Stimulated activated CD4-positive, alpha-beta T cell treated with anti-CD3 and anti-CD28 coated beads, Interleukin-1b, Interleukin-23, amount 100 ng/mL, for 24 hours (primary cell): ENCODE data around the gene ACTMAP.
"Not testable (repeated sequence)": the region's sequence is repeated elsewhere in the genome, so short reads cannot be mapped to it uniquely, and the experiment has no call there.

ENCODE experiments used
- DNase-seq, 4 experiments: peaks; one replicate each; pipeline ENCODE4 v3.0.0-alpha.2; 2020; ENCODE audit warnings: low read depth in 4 of 4, low spot score in 1 of 4

ACTMAP gene, protein sequence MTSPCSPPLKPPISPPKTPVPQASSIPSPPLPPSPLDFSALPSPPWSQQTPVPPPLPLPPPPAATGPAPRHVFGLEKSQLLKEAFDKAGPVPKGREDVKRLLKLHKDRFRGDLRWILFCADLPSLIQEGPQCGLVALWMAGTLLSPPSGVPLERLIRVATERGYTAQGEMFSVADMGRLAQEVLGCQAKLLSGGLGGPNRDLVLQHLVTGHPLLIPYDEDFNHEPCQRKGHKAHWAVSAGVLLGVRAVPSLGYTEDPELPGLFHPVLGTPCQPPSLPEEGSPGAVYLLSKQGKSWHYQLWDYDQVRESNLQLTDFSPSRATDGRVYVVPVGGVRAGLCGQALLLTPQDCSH

DNA sequence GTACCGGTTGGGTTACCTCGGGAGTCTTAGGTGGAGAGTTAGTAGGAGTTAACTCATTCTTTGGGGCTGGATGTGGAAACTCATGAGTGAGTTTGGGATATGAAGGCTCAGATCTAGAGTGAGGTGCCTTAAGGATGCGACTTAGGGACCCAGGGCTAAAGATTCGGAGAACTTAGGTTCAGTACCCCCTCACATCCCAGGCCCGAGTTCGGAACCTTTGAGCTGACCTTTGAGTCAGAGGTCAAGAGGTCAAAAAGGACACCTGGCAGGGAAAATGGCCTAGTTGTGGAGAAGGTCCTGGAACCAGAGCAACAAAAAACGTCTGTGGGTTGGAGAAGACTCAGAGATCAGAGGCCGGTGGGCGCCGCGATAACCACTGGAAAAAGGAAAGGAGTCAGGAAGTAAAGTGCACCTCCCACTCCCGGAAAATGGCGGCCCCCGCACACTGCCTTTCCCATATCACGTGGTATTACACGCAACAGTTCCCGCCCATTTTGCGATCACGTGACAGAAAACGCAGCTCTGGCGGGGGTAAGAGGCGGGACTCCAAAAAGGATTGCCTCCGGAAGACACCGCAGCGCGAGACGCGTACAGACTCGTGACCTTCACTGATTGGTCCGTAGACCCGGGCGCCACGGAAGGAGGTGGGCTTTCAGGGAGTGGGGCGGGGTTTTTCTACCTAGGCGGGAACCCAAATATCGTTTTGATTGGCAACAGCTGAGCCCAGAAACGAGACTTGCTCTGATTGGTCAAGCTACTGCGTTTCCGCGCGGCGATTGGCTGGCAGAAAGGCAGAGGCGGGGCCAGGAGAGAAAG is at the start of gene ACTMAP:
Gene ACTMAP (minus strand): TSS at position 420 of the 816 bp plus-strand sequence. CDS start 674 bp downstream, outside the sequence.
- peak; percentile 95 to 99 (median 98) for DNase-seq

DNA sequence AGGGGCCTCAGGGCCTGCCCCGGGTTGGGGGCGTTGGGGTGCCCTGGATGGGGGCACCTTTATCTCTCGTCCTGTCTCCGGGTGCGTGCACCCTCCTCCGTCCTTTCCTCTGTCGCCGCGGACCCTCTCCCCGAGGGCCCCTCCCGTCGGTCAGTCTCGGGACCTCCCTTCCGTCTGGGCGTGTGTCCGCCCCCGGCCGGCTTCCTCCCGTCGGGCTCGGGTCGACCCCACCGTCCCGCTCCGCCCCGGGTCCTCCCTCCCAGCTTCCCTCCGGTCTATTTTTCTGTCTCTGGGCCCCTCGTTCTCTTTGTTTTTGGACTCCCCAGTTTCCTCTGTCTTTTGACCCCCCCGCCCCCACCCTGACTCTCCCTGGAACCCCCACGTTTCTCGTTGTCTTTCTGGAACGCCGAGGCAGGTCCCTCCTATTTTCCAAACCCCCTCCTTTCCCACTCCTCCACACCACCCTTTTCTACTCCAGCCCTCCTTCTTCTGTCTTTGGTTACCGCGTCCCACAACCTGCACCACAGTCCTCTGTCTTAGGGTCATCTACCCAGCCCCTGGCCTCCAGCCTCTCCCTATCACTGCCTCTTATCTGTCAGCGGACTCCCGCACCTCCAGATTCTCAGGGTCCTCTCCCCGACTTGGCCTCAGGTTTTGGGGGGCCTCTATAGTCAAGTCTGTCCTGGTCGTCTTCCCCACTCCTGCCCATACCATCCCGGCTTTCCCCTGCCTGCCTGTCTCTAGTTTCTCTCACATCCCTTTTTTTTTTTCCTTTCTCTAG is 49.5 kb upstream of the ACTMAP start:
- no peak for DNase-seq

DNA sequence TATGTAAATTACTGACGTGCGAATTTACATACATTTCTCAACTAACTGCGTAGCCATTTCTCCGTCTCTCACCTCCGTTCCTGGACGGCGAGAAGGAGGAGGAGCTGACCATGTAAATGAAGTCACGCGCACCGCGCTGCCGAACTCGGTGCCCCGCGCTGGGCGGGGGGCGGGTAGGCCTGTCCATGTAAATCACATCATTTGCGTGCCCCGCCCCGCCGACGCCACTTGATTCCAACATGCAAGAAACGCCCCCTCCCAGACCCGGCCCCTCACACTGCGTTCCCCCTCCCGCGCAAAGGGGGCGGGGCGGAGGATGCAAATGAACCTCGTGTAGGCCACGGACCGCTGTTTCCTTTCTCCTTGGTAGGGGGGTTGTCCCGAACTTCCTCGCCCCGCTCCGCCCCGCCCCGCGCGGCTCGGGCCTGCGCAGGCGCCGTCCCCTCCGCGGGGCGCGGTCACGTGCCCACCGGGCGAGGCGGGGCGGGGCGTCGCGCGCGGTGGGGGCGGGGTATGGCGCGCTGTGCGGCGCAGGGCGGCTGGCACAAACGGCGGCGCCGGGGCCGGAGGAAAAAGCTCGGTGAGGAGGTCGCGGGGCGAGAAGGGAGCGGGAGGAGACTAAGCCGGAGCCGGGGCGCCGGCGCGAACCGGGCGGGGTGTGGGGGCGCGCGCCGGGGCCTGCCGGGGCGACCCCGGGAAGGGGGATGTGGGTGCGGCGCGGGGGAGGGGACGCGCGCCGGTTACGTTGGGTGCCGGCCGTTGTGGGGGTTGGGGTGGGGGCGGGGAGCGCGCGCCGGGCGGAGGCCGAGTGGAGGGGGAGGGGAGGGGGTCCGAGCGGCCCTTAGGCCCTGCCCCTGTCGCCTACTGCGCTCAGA is 48.6 kb upstream of the ACTMAP start, which contains the start of gene EGLN2:
Gene EGLN2 (plus strand): TSS at position 509 of the 875 bp plus-strand sequence. CDS start 1,382 bp downstream, outside the sequence.
- peak; percentile 99 to 100 (median 100) for DNase-seq

DNA sequence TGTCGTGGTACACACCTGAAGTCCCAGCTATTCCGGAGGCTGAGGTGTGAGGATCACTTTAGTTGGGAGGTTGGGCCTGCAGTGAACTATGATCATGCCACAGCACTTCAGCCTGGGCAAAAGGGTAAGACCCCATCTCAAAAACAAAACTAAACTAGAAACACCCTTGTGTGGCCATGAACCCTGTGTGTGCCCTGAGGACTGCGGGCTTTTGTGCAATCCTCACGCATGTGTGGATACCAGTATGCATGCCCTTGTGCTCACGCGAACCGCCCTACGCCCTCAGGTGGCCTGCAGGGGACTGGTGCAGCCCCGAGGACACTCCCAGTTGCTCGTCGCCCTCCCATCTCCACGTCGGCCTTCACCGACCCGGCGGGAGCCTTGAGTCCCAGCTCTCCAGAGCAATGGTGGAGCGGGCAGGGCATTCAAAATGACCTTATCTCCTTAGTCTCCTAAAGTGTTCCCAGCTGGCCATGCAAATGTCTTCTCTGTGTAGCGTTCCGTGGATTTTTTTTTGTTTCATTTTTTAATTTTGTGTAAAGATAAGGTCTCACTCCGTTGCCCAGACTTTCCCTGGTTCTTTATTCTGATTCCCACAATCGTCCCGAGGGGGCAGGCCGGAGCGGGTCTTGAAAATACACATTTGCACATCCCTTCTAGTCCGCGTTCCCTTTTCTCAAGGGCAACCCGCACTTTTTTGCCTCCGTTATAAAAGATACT is 47.8 kb upstream of the ACTMAP start:
- DNase-seq: peak in 1 of 4 experiments; percentile 52

DNA sequence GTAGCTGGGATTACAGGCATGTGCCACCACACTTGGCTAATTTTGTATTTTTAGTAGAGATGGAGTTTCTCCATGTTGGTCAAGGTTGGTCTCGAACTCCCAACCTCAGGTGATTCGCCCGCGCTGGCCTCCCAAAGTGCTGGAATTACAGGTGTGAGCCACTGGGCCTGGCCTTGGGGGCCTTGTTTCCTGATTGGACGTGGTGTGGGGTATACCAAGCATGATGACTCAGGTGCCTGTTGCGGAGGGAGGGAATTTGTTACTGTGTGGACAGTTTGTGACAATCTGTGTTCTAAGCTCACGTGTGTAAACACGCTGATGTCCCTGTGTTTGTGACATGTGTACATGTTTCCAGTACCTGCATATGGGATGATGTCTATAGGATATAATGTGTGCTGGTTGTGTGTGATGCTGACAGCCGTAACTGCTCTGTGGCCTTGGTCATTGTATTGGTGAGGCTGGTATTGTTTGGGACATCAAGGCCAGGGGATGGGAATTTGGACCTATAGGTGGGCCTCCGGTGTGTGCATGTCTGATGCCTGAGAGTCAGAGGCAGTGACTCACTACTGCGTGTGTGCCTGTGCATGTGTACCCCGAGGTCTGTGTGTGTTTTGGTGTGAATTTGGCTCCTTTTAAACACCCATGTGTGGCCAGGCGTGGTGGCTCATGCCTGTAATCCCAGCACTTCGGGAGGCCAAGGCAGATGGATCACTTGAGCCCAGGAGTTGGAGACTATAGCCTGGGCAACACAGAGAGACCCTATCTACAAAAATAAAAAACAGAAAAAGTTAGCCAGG is 47.1 kb upstream of the ACTMAP start:
- no peak for DNase-seq

DNA sequence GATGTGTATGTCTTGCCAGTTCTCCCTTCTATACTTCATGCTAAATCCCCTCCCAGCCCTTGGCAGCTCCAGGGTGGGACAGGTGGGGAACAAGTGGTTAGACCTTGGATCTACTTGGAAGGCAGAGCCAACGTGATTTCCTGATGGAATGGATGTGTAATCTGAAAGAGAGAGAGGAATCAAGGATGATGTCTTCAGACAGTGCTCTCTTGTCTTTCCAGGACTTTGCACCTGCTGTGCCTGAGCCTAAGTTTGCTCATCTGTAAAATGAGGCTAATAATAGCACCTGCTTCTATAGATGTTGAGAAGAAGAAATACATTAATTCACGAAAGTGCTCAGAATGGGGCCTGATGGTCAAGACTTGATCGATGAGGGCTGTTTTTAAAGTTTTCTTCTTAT is 41.7 kb upstream of the ACTMAP start:
- no peak for DNase-seq

DNA sequence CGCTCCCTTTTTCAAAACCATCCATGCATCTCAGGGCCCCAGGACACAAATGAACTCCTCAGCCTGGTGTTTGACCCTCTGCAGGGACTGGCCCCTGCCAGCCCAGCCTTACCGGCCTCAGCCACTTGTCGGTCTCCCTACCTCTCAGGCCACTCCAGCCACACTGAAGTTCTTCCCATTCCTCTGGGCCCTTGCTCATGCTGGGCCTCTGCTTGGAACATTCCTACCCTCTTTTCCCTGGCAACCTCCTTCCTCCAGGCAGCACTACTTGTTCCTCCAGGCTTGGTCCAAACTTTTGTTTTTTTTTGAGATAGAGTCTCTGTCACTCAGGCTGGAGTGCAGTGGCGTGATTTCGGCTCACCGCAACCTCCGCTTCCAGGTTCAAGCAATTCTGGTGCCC is 41.1 kb upstream of the ACTMAP start:
- no peak for DNase-seq

DNA sequence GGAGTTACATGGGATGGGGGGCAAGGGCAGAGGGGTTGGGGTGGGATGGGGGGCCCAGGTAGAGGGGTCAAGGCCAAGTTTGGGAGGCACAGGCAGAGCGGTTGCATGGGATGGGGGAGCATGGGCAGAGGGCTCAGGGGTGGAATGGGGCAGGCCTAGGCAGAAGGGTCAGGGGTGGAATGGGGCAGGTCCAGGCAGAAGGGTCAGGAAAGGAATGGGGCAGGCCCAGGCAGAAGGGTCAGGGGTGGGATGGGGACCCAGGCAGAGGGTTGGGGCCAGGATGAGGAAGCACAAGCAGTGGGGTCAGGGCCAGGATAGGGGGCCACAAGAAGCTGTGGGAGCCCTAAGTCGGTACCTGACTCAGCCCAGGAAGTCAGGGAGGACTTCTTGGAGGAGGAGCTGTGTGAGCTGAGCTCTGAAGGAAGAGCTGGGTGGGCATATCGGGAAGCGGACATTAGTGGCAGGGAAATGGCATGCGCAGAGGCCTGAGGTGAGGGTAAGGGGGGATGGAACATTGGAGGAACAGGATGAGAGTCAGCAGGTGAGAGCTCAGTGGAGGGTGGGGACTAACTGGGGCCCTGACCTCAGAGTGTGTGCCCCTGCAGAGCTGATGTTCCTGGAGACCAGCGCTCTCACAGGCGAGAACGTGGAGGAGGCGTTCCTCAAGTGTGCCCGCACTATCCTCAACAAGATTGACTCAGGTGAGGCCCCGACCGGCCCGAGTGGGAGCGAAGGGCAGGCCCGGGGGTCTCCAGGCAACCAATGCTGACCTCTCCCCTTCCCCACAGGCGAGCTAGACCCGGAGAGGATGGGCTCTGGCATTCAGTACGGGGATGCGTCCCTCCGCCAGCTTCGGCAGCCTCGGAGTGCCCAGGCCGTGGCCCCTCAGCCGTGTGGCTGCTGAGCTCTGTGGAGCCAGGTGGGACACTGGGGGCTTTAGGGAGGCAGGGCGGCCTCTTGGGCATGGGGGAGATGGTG is 36.1 kb upstream of the ACTMAP start:
- DNase-seq: no peak

DNA sequence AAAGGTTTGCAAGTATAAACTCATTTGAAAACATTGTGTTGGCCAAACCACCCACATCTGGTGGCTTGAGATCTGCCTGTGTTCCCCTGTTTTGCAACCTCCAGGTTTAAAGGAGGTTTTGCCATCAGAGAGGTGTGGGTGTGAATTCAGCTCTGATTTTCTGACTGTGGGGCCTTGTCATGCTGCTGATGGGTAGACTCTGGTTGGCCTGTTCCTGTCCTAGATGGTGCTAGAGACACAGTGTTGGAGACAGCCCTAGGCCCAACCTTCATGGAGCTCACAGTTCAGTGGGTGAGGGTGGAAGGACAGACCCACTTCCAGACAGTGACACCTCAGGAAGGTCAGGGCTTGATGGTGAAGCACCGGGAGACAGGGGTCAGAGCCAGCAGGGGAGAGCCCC is 35.2 kb upstream of the ACTMAP start:
- DNase-seq: no peak

DNA sequence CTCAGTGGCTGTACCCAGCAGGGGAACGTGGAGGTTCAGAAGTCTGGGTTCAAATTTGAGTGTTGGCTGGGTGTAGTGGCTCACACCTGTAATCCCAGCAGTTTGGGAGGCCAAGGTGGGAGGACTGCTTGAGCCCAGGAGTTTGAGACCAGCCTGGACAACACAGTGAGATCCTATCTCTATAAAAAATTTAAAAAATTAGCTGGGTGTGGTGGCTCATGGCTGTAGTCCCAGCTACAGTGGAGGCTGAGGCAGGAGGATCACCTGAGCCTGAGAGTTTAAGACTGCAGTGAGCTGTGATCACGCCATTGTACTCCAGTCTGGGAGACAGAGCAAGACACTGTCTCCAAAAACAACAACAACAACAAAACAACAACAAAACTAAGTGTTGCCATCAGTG is 33.9 kb upstream of the ACTMAP start:
- not testable (repeated sequence) for DNase-seq

DNA sequence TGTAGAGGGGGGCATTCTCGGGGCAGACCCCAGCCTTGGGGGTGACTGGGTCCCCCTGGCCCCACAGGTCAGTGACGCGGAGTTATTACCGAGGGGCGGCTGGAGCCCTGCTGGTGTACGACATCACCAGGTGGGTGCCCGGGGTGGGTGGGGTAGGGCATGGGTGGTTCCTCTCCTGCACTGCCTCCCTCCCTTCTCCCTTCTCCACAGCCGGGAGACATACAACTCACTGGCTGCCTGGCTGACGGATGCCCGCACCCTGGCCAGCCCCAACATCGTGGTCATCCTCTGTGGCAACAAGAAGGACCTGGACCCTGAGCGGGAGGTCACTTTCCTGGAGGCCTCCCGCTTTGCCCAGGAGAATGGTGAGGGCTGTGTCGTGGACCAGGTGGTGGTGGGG is 33.4 kb upstream of the ACTMAP start:
- DNase-seq: no peak

DNA sequence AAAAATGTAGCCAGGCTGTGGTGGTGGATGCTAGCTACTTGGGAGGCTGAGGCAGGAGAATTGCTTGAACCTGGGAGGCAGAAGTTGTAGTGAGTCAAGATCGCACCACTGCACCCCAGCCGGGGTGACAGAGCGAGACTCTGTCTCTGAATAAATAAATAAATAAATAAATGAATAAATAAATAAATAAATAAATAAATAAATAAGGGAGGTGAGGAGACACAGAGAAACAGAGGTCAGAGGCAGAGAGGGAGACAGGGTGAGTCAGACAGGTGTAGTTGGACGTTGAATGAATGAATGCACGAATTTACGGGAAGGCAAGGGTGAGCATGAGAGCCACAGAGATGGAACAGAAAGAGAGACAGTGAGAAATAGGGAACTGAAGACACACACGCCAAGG is 30.9 kb upstream of the ACTMAP start:
- DNase-seq: no peak

DNA sequence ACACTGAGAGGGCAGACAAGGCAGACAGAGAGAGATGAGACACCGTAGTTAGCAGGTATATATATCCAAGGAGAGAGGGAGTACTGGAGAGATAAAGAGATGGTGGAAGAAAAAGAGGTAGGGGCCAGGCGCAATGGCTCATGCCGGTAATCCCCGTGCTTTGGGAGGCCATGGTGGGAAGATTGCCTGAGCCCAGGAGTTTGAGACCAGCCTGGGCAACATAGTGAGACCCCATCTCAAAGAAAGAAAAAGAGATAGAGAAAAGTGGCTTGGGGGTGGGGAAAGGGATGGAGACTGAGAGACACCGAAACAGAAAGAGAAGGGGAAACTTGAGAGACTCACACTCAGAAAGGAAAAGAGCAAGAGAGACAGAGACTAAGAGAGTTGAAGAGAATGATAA is 30.3 kb upstream of the ACTMAP start:
- DNase-seq: no peak

DNA sequence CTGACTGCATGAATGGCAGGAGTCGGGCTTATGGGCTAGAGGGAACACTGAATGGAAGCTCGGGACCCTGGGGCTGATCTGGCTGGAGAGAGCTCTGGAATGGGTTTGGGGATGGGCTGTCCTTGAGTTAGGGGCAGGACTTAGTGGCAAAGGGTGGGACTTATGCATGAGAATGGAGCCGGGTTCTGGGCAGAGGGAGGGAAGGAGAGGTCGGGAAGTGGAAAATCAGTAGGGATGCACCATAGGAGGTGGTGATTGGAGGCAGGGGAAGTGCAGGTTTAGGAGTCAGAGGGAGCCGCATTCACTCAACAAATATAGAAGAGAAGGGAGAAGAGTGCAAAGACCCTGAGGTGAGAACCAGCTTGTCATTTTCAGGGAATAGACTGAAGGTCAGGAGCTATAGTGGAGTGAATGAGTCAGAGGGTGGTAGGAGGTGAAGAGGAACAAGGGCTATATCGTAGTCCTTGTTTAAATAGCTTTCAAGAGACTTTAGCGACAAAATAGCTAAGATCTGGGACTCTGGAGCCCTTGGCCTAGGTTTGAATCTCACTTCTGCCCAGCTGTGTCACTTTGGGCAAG is 28.5 kb upstream of the ACTMAP start:
- DNase-seq: no peak

DNA sequence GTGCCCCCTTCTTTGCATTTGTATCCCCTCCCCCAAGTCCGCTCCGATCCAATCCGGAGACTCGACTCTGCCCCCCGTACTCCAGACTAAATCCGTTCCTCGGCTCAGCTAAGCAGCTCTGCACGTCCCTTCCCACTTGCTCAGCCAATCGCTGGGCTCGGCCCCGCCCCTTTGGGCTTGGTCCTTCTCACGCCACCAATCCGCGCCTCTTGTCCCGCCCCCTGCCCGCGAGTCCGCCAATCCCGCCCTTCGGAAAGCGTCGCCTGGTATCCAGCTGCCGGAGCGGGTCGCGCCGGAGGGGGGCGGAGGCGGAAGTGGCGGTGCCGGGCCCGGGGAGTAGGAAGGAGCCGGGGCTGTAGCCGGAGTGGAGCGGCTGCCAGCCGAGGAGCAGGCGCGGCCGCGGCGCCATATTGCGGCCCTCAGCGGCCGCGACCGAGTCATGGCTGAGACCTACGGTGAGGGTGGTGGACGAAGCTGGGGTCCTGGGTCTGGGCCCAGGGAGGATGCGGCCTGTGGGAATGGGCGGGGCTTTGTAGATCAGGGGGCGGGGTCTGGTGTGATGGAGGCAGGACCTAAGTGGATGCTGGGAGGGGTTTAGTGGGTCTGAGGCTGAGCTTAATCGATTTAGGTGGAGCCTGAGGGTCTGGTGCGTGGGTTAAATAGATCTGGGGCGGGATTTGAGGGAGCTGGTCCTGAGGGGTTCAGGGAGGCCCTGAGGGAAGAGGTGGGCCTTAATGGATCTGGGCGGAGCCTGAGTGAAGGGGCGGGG is 27.8 kb upstream of the ACTMAP start, which contains the start of gene RAB4B:
Gene RAB4B (plus strand): TSS at position 311 of the 769 bp plus-strand sequence. CDS start 129 bp downstream, at position 440.
- DNase-seq: peak; percentile 98 to 100 (median 98)

DNA sequence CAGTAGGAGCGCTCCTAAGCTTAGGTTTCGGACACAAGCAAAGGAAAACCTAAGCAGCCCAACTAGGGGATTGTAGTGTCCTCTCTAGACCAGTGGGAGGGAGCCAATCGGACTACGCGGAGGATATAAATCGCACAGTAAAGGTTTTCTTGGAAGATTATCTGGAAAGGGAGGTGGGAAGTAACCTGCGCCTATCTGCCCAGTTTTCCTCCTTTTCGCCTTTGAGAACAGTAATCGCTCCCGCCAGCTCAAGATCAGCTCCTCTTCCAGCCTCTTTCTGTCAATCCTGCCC is 27.3 kb upstream of the ACTMAP start:
- DNase-seq: no peak
